ENCODE data around the gene RAB35. TPM values are rescaled to one million over a fixed set of nuclear protein-coding genes. Genes with fewer than 3 reads are reported as not detected.

The RAB35 gene
- total RNA-seq, 1 experiment from 2014 or later, result 31.7 TPM

- DNase-seq (ENCODE audit: low read depth), result no peak
Measured at GRCh38 chr12:120132863-120133385, 16.4 kb upstream of the RAB35 start.

- DNase-seq (ENCODE audit: low read depth), result no peak
Measured at GRCh38 chr12:120132054-120132836, 15.7 kb upstream of the RAB35 start.

- DNase-seq (ENCODE audit: low read depth), result no peak
Measured at GRCh38 chr12:120131116-120131515, 14.6 kb upstream of the RAB35 start.

GRCh38 chr12:120130011-120130410, 13.5 kb upstream of the RAB35 start:
- no peak for DNase-seq (ENCODE audit: low read depth)

GRCh38 chr12:120126635-120127005, 10.1 kb upstream of the RAB35 start:
- DNase-seq (ENCODE audit: low read depth), result no peak

- no peak for DNase-seq (ENCODE audit: low read depth)
Measured at GRCh38 chr12:120125792-120126634, 9.5 kb upstream of the RAB35 start.

GRCh38 chr12:120125029-120125428, 8.5 kb upstream of the RAB35 start:
- no peak for DNase-seq (ENCODE audit: low read depth)

- no peak for DNase-seq (ENCODE audit: low read depth)
Measured at GRCh38 chr12:120121766-120122293, 5.3 kb upstream of the RAB35 start.

- no peak for DNase-seq (ENCODE audit: low read depth)
Measured at GRCh38 chr12:120121343-120121742, 4.8 kb upstream of the RAB35 start.

GRCh38 chr12:120119271-120119973, 2.9 kb upstream of the RAB35 start:
- peak; percentile 47 for DNase-seq (ENCODE audit: low read depth)

GRCh38 chr12:120118321-120119061, 1.9 kb upstream of the RAB35 start:
- peak; percentile 25 for DNase-seq (ENCODE audit: low read depth)

- DNase-seq (ENCODE audit: low read depth), result no peak
Measured at GRCh38 chr12:120117961-120118320, 1.4 kb upstream of the RAB35 start.

GRCh38 chr12:120116792-120117651, 469 bp upstream of the RAB35 start:
- peak; percentile 99 for DNase-seq (ENCODE audit: low read depth)

- DNase-seq (ENCODE audit: low read depth), result peak; percentile 66
Measured at GRCh38 chr12:120115692-120116440, 687 bp downstream of the RAB35 start.

GRCh38 chr12:120115066-120115465, 1.5 kb downstream of the RAB35 start:
- no peak for DNase-seq (ENCODE audit: low read depth)

- no peak for DNase-seq (ENCODE audit: low read depth)
Measured at GRCh38 chr12:120110550-120111501, 5.7 kb downstream of the RAB35 start.

- no peak for DNase-seq (ENCODE audit: low read depth)
Measured at GRCh38 chr12:120109570-120110267, 6.8 kb downstream of the RAB35 start.

GRCh38 chr12:120106151-120106550, 10.4 kb downstream of the RAB35 start:
- DNase-seq (ENCODE audit: low read depth), result no peak
